KMS-11 (cell line): ENCODE measurements around the gene TRAFD1.

Experiments used
- H2AFZ ChIP-seq: fragments of 200-600 bp; sonication (generic); 2 replicates; pipeline ENCODE4 v1.6.1; 2016; ENCODE audit warnings: antibody characterized with exemption, mixed run types, low read depth
- H3K27ac ChIP-seq: fragments of 200-600 bp; sonication (generic); 2 replicates; pipeline ENCODE4 v1.6.1; 2016; ENCODE audit warnings: mild to moderate bottlenecking, mixed run types
- H3K27me3 ChIP-seq: fragments of 200-600 bp; sonication (generic); 2 replicates; pipeline ENCODE4 v1.6.1; 2017; ENCODE audit warnings: mild to moderate bottlenecking, low read depth, mixed run types, moderate library complexity; ENCODE audit not compliant: insufficient read depth
- H3K36me3 ChIP-seq: fragments of 200-600 bp; sonication (generic); 2 replicates; pipeline ENCODE4 v1.6.1; 2017; ENCODE audit warnings: mild to moderate bottlenecking, mixed run types; ENCODE audit not compliant: insufficient read depth
- H3K4me1 ChIP-seq: fragments of 200-600 bp; sonication (generic); 2 replicates; pipeline ENCODE4 v1.6.1; 2016; ENCODE audit warnings: mild to moderate bottlenecking, low read depth, mixed run types; ENCODE audit not compliant: poor library complexity, severe bottlenecking
- H3K4me2 ChIP-seq: fragments of 200-600 bp; sonication (generic); 2 replicates; pipeline ENCODE4 v1.7.0; 2016; ENCODE audit warnings: mild to moderate bottlenecking, mixed run types
- H3K4me3 ChIP-seq: fragments of 200-600 bp; sonication (generic); IDR thresholded peaks from 2 replicates; pipeline ENCODE4 v1.6.1; 2017; ENCODE audit warnings: low read depth, low read length, mixed read lengths; ENCODE audit not compliant: insufficient read depth
- H3K79me2 ChIP-seq: fragments of 200-600 bp; sonication (generic); 2 replicates; pipeline ENCODE4 v1.6.1; 2016; ENCODE audit warnings: low read depth, mixed run types; ENCODE audit not compliant: insufficient read depth
- H3K9ac ChIP-seq: fragments of 200-600 bp; sonication (generic); 2 replicates; pipeline ENCODE4 v1.6.1; 2016; ENCODE audit warnings: mild to moderate bottlenecking, mixed run types
- H4K20me1 ChIP-seq: fragments of 200-600 bp; sonication (generic); 2 replicates; pipeline ENCODE4 v1.6.1; 2016; ENCODE audit warnings: mild to moderate bottlenecking, mixed run types; ENCODE audit not compliant: insufficient read depth
- CTCF ChIP-seq: fragments of 200-600 bp; sonication (generic); conservative IDR thresholded peaks from 2 replicates; pipeline ENCODE4 v1.6.1; 2017; ENCODE audit warnings: low read depth, mild to moderate bottlenecking, antibody characterized with exemption, low read length, moderate library complexity, mixed read lengths

Gene TRAFD1

GRCh38 chr12:112111931-112112330 is 13.4 kb upstream of the TRAFD1 start:
- TF ChIP-seq CTCF, result no peak
- Histone ChIP-seq H2AFZ (no peak overlapping the region), H3K36me3 (no peaks in the 10 kb centered on the region), H3K4me3 (no peak overlapping the region), H3K4me2 (no peak overlapping the region), H3K27ac (no peak overlapping the region), H3K27me3 (no peaks in the 10 kb centered on the region), H4K20me1 (no peaks in the 10 kb centered on the region), H3K9ac (no peak overlapping the region), H3K4me1 (peaks cover 11% of the 10 kb centered on the region), H3K79me2 (peaks cover 16% of the 10 kb centered on the region)

GRCh38 chr12:112112409-112113133 is 12.8 kb upstream of the TRAFD1 start:
- no peak overlapping the region for H3K27ac ChIP-seq
- H3K79me2 ChIP-seq, result peaks cover 10% of the 10 kb centered on the region
- H3K27me3 ChIP-seq, result no peaks in the 10 kb centered on the region
- no peak overlapping the region for H2AFZ ChIP-seq
- H3K4me3 ChIP-seq, result no peak overlapping the region
- no peak overlapping the region for H3K4me2 ChIP-seq
- H3K4me1 ChIP-seq, result peaks cover 5% of the 10 kb centered on the region
- TF ChIP-seq CTCF, result no peak
- no peaks in the 10 kb centered on the region for H3K36me3 ChIP-seq
- H4K20me1 ChIP-seq, result no peaks in the 10 kb centered on the region
- no peak overlapping the region for H3K9ac ChIP-seq

DNA sequence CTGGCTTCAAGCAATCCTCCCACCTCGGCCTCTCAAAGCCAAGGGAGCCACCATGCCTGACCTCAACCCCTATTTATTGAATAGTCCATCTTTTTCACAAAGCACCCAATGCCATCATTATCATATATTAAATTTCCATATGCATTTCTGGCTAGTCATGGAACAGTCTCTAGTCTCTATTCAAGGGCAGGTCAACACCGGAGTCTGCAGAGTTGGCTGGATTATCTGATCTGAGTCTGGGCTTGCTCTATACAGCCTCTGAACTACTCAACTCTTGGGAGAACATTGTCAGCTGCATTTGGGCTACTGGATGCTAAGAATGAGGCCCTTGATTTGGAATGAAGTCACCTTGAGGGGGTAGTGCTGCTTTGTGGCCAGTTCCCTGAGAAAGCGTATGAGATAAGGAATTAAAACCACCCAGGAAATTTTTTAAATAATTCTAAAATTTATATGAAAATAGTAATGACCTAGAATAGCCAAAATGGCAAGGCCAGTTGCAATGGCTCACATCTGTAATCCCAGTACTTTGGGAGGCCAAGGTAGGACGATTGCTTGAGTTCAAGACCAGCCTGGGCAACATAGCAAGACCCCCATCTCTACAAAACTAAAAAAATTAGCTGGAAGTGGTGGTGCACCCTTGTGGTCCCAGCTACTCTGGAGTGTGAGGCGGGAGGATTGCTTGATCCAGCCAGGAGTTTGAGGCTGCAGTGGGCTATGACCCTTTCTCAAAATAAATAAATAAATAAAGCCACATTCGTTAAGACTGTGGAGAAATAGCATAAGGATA is 9.9 kb upstream of the TRAFD1 start:
- Histone ChIP-seq H3K79me2 (no peaks in the 10 kb centered on the region), H2AFZ (no peak overlapping the region), H3K4me2 (no peak overlapping the region), H3K9ac (no peak overlapping the region), H3K4me3 (no peak overlapping the region), H3K27ac (no peak overlapping the region), H3K27me3 (no peaks in the 10 kb centered on the region), H4K20me1 (no peaks in the 10 kb centered on the region), H3K36me3 (no peaks in the 10 kb centered on the region), H3K4me1 (peaks cover under 1% of the 10 kb centered on the region)
- no peak for TF ChIP-seq CTCF

DNA sequence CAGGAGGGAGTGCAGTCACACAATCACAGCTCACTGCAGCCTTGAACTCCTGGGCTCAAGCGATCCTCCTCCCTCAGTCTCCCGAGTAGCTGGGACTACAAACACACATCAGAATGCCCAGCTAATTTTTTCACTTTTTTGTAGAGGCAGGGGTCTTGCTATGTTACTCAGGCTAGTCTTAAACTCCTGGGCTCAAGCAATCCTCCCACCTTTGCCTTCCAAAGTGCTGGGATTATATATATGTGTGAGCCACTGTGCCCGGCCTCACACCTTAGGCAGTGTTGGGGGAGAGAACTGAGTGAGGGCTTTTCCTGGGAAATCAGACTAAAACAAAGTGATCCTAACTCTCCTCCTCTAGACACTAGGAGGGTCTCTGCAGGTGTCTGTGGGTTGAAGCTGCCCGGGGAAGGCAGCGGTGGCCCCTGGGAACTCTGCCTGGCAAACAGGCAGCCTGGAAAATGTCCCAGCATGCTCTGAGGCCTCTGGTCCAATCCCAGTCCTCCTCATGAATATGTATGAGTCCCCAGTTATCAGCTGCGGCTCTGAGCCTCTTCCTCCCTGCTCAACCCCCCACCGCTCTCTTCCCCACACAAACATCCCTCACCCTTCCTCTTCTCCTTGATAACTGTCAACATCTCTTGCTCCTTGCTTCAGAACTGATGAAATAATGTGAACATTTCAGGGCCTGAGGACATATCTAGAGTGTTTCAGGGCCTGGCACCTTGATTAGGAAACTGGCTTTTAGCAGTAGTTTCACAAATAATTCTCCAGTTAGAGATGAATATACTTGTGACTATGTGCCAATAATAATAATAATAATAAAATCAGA is 8.9 kb upstream of the TRAFD1 start:
- no peak overlapping the region for H3K4me2 ChIP-seq
- no peaks in the 10 kb centered on the region for H4K20me1 ChIP-seq
- no peak for TF ChIP-seq CTCF
- no peaks in the 10 kb centered on the region for H3K36me3 ChIP-seq
- H3K27ac ChIP-seq, result no peak overlapping the region
- H2AFZ ChIP-seq, result peak overlapping the region; percentile 30; the same call in 1 of the 2 replicates
- no peaks in the 10 kb centered on the region for H3K27me3 ChIP-seq
- H3K79me2 ChIP-seq, result no peaks in the 10 kb centered on the region
- H3K9ac ChIP-seq, result no peak overlapping the region
- H3K4me3 ChIP-seq, result no peak overlapping the region
- no peaks in the 10 kb centered on the region for H3K4me1 ChIP-seq
